HepG2 (cell line): ENCODE results near the gene SPN. TPM values are rescaled to one million over a fixed set of nuclear protein-coding genes. Genes with fewer than 3 reads are reported as not detected.

Experiments
- ATAC-seq: fragments of 200-7000 bp; cut with Tn5 transposase; 3 replicates; pipeline ENCODE4 v1.9.1; 2020; ENCODE audit warnings: mild to moderate bottlenecking, moderate library complexity
- BruUV-seq: library from RNA; stranded (reverse); fragments of 400-500 nt; replicated peaks from 2 replicates; lab custom pipeline; 2021; lab: Mats Ljungman, UMichigan
- CTCF ChIA-PET: fragments of 300-600 bp; formaldehyde crosslinking; extraction: SDS; loops from one replicate; lab custom pipeline; 2021; ENCODE audit warnings: low total read pairs, inconsistent platforms, low intra/inter-chr PET ratio; lab: Yijun Ruan, JAX
- POLR2A ChIA-PET: fragments of 350-600 bp; sonication (Branson Sonifier 250); formaldehyde crosslinking; loops from one replicate; lab custom pipeline; 2020; ENCODE audit warnings: antibody characterized with exemption, inconsistent platforms; lab: Yijun Ruan, JAX
- DNase-seq: peaks from one replicate; pipeline ENCODE4 v3.0.0-alpha.2; 2015; ENCODE audit warnings: low spot score
- FAIRE-seq: peaks from 3 replicates; lab custom pipeline; 2011; peaks lifted over from hg19 to GRCh38; lab: Jason Lieb, UNC
- H2AFZ ChIP-seq: one replicate; pipeline ENCODE4 v1.6.1; 2011; ENCODE audit warnings: low read length, inconsistent platforms
- H3K27ac ChIP-seq: fragments of 300-600 bp; 3 replicates; pipeline ENCODE4 v1.8.0; 2011; ENCODE audit warnings: mixed run types, mild to moderate bottlenecking, mixed read lengths, low read length, inconsistent platforms; ENCODE audit not compliant: insufficient read depth; ENCODE audit errors: extremely low read length
- H3K27me3 ChIP-seq, 2 experiments: fragments of 200-600 bp in 1 of 2; 2 replicates in 1 of 2; 3 replicates in 1 of 2; pipeline versions ENCODE4 v1.6.0 to v1.8.0; 2011; ENCODE audit warnings: low read length in 2 of 2, mild to moderate bottlenecking in 2 of 2, moderate library complexity in 2 of 2, inconsistent platforms in 1 of 2; ENCODE audit not compliant: insufficient read depth in 2 of 2, control insufficient read depth in 1 of 2
- H3K36me3 ChIP-seq, 2 experiments: fragments of 200-600 bp in 1 of 2; replicated peaks in 1 of 2; 2 replicates in 1 of 2; 3 replicates in 1 of 2; pipeline versions ENCODE4 v1.5.1 to v1.8.0; 2011; ENCODE audit warnings: low read length in 2 of 2, inconsistent platforms in 1 of 2; ENCODE audit not compliant: insufficient read depth in 2 of 2, control insufficient read depth in 1 of 2
- H3K4me1 ChIP-seq: 2 replicates; pipeline ENCODE4 v1.5.1; 2012; ENCODE audit warnings: low read length, inconsistent platforms; ENCODE audit not compliant: insufficient read depth
- H3K4me2 ChIP-seq: 2 replicates; pipeline ENCODE4 v1.6.0; 2011; ENCODE audit warnings: low read depth, low read length, inconsistent platforms
- H3K4me3 ChIP-seq, 3 experiments: fragments of 200-600 bp in 1 of 3; sonication (generic), shearing (Covaris generic) in 1 of 3; replicated peaks in 1 of 3; 2 replicates each; pipeline ENCODE4 v1.5.1; 2011 to 2016; ENCODE audit warnings: low read length in 3 of 3, inconsistent platforms in 2 of 3, low read depth in 2 of 3, mild to moderate bottlenecking in 2 of 3, control low read depth in 1 of 3, mixed read lengths in 1 of 3; ENCODE audit not compliant: insufficient read depth in 1 of 3
- H3K79me2 ChIP-seq: one replicate; pipeline ENCODE4 v1.6.1; 2011; ENCODE audit warnings: low read length, inconsistent platforms; ENCODE audit not compliant: insufficient read depth
- H3K9ac ChIP-seq: 2 replicates; pipeline ENCODE4 v1.6.0; 2011; ENCODE audit warnings: mild to moderate bottlenecking, low read depth, low read length, inconsistent platforms; ENCODE audit not compliant: insufficient read depth
- H3K9me3 ChIP-seq: 2 replicates; pipeline ENCODE4 v1.5.1; 2012; ENCODE audit warnings: mild to moderate bottlenecking, low read length
- H4K20me1 ChIP-seq: 2 replicates; pipeline ENCODE4 v1.6.0; 2011; ENCODE audit warnings: inconsistent platforms, mild to moderate bottlenecking, low read length, moderate library complexity; ENCODE audit not compliant: insufficient read depth
- ARID4A ChIP-seq: sonication (generic); formaldehyde crosslinking; IDR thresholded peaks from 2 replicates; pipeline ENCODE4 v1.5.0; 2020; ENCODE audit warnings: mild to moderate bottlenecking, missing genetic modification reagents, borderline replicate concordance
- CENPX ChIP-seq: sonication (generic); formaldehyde crosslinking; IDR thresholded peaks from 2 replicates; pipeline ENCODE4 v1.9.0; 2021; ENCODE audit warnings: mild to moderate bottlenecking, missing genetic modification reagents, moderate library complexity
- HES4 ChIP-seq: sonication (generic); formaldehyde crosslinking; IDR thresholded peaks from 2 replicates; pipeline ENCODE4 v1.9.0; 2021; ENCODE audit warnings: mild to moderate bottlenecking, missing genetic modification reagents, borderline replicate concordance
- RFX3 ChIP-seq: IDR thresholded peaks from 2 replicates; pipeline ENCODE4 v1.6.1; 2016; ENCODE audit warnings: missing biosample characterization, missing genetic modification reagents
- SP2 ChIP-seq: sonication (generic); formaldehyde crosslinking; IDR thresholded peaks from 2 replicates; pipeline ENCODE4 v1.5.1; 2020; ENCODE audit warnings: mild to moderate bottlenecking, missing genetic modification reagents
- ZKSCAN8 ChIP-seq: IDR thresholded peaks from 2 replicates; pipeline ENCODE4 v1.6.1; 2016; ENCODE audit warnings: borderline replicate concordance, missing genetic modification reagents, missing compliant biosample characterization
- ZNF121 ChIP-seq: sonication (generic); formaldehyde crosslinking; IDR thresholded peaks from 2 replicates; pipeline ENCODE4 v1.5.0; 2020; ENCODE audit warnings: mild to moderate bottlenecking, missing genetic modification reagents
- ZNF354B ChIP-seq: sonication (generic); formaldehyde crosslinking; IDR thresholded peaks from 2 replicates; pipeline ENCODE4 v1.8.0; 2022; ENCODE audit warnings: mild to moderate bottlenecking, missing genetic modification reagents
- ZUFSP ChIP-seq: sonication (generic); formaldehyde crosslinking; IDR thresholded peaks from 2 replicates; pipeline ENCODE4 v1.9.0; 2021; ENCODE audit warnings: missing genetic modification reagents, mild to moderate bottlenecking, borderline replicate concordance
- ZXDC ChIP-seq: sonication (generic); formaldehyde crosslinking; IDR thresholded peaks from 2 replicates; pipeline ENCODE4 v1.5.0; 2020; ENCODE audit warnings: mild to moderate bottlenecking, missing genetic modification reagents
- WGBS: methylation state at CpG from one replicate; pipeline ENCODE4 v1.1.6; 2017; ENCODE audit warnings: low lambda C conversion rate; 5-methylcytosine and 5-hydroxymethylcytosine counted together
- in situ Hi-C: cut with HindIII; loops from 2 replicates; pipeline ENCODE4 v1.10.0; 2017; ENCODE audit warnings: low pct_unique_long_range_greater_than_20kb; ENCODE audit not compliant: extremely low pct_ligation_motif_present
- intact Hi-C: fragments of 100-400 bp; cut with micrococcal nuclease; formaldehyde crosslinking; loops from one replicate; pipeline ENCODE4 v1.10.0; 2022; ENCODE audit not compliant: unreplicated experiment
- polyA plus RNA-seq, 8 experiments: library from polyadenylated mRNA; depleted of rRNA in 3 of 8; stranded (reverse) in 7 of 8; unstranded in 1 of 8; fragments of >200 nt; fragmentation: Illumina TruSeq in 4 of 8; extraction: Trizol in 4 of 8; gene quantifications; 2 replicates each; pipeline versions ENCODE4 v1.2.1 to v1.2.3, GENCODE V29; 2011 to 2016; ENCODE audit warnings: low read depth in 4 of 8, missing spikeins in 1 of 8, mixed read lengths in 1 of 8; ENCODE audit not compliant: insufficient read depth in 1 of 8
- total RNA-seq, 5 experiments: library from RNA; depleted of rRNA; stranded (reverse); fragments of >200 nt; fragmentation: Illumina TruSeq; extraction: Trizol; gene quantifications; 2 replicates each; pipeline ENCODE4 v1.2.3, GENCODE V29; 2016; ENCODE audit warnings: low read depth in 1 of 5

The SPN gene
- total and polyA plus RNA-seq, 2 of the 13 experiments (the other 11 are each of a cell fraction or from before 2014, with no cell fraction given), result 0.22 to 1.6 TPM

- no peak for TF ChIP-seq ZXDC
Measured at GRCh38 chr16:29668267-29668666, 5.2 kb downstream of the SPN start (continued).

GRCh38 chr16:29673501-29673900 is 10.5 kb downstream of the SPN start:
- no peak overlapping the region for H3K4me3 ChIP-seq
- H3K9ac ChIP-seq, result no peak overlapping the region
- no peak overlapping the region for H2AFZ ChIP-seq
- peak overlapping the region; percentile 72; the same call in 1 of the 2 replicates for H3K4me2 ChIP-seq
- no peak for FAIRE-seq
- TF ChIP-seq HES4 (CRISPR knock-in tag) (no peak), CENPX (no peak), ZKSCAN8 (CRISPR knock-in tag) (no peak), ZUFSP (no peak), SP2 (no peak), ZNF354B (no peak), ARID4A (CRISPR knock-in tag) (0 out of 2 replicates have a peak, but pooled peaks have one; percentile 18), ZNF121 (CRISPR knock-in tag) (peak; percentile 87), RFX3 (CRISPR knock-in tag) (no peak)
- H3K79me2 ChIP-seq, result no peaks in the 10 kb centered on the region
- no peak overlapping the region for H3K27ac ChIP-seq
- ChIA-PET CTCF (no interaction called here), POLR2A (interaction anchor here (0.8 kb wide), 1 partner anchor 416 kb away, joined by 4 read pairs; no protein-coding TSS in a partner anchor)
- no peaks in the 10 kb centered on the region for H3K9me3 ChIP-seq
- no peaks in the 10 kb centered on the region for H3K36me3 ChIP-seq
- no peak; the same call in 2 of the 3 replicates for ATAC-seq
- in situ Hi-C loops (no loop called here), intact Hi-C loops (no loop called here)
- H3K4me1 ChIP-seq, result peaks cover 43% of the 10 kb centered on the region
- no peaks in the 10 kb centered on the region for H4K20me1 ChIP-seq
- WGBS, result 44% methylated on average over 6 of the region's 6 CpGs
- DNase-seq, result no peak
- BruUV-seq, result no TSS peak
- no peaks in the 10 kb centered on the region for H3K27me3 ChIP-seq
